Hepatocyte (in vitro differentiated cells): ENCODE data around the gene RNFT2.
"Not testable (repeated sequence)": the region's sequence is repeated elsewhere in the genome, so short reads cannot be mapped to it uniquely, and the experiment has no call there.

Source experiments
- CTCF ChIP-seq: fragments of 200-600 bp; sonication (generic); IDR thresholded peaks from 2 replicates; pipeline ENCODE4 v1.5.1; 2016; ENCODE audit warnings: antibody characterized with exemption, mild to moderate bottlenecking; ENCODE audit not compliant: poor library complexity
- EZH2 ChIP-seq: fragments of 200-600 bp; sonication (generic); IDR thresholded peaks from 2 replicates; pipeline ENCODE4 v1.6.1; 2016; ENCODE audit warnings: antibody characterized with exemption, mild to moderate bottlenecking, borderline replicate concordance

- TF ChIP-seq CTCF, EZH2: not testable (repeated sequence)
Observed at GRCh38 chr12:116742787-116743186, 4.7 kb downstream of the RNFT2 start.
